ENCODE data around the gene INAFM2. TPM values are rescaled to one million over a fixed set of nuclear protein-coding genes. Genes with fewer than 3 reads are reported as not detected.

INAFM2 gene
- total RNA-seq, 4 donors from 2014 or later: 9.1 to 17.5 (median 12.2) TPM

GRCh38 chr15:40287505-40287904, 36.0 kb upstream of the INAFM2 start:
- DNase-seq (ENCODE audit: low spot score) (no peak), ATAC-seq (ENCODE audit: low FRiP score) (no peak)
- TF ChIP-seq CTCF (IDR thresholded peaks at IDR 0.05): no peak

- ATAC-seq (ENCODE audit: low FRiP score) (no peak), DNase-seq (ENCODE audit: low spot score) (no peak)
- TF ChIP-seq CTCF (IDR thresholded peaks at IDR 0.05): no peak
These were observed 35.5 kb upstream of the INAFM2 start for GRCh38 chr15:40287968-40288367.

GRCh38 chr15:40289140-40289775, 34.2 kb upstream of the INAFM2 start:
- no peak for DNase-seq (ENCODE audit: low spot score)
- no peak for TF ChIP-seq CTCF (IDR thresholded peaks at IDR 0.05)
- ATAC-seq (ENCODE audit: low FRiP score): no peak

- DNase-seq (ENCODE audit: low spot score) (no peak), ATAC-seq (ENCODE audit: low FRiP score) (no peak)
- TF ChIP-seq CTCF (IDR thresholded peaks at IDR 0.05): no peak
These were observed 33.0 kb upstream of the INAFM2 start for GRCh38 chr15:40290545-40290917.

GRCh38 chr15:40290918-40291574, 32.4 kb upstream of the INAFM2 start:
- DNase-seq (ENCODE audit: low spot score) (no peak), ATAC-seq (ENCODE audit: low FRiP score) (peak; percentile 68)
- no peak for TF ChIP-seq CTCF (IDR thresholded peaks at IDR 0.05)

- ATAC-seq (ENCODE audit: low FRiP score): no peak
- TF ChIP-seq CTCF (IDR thresholded peaks at IDR 0.05): no peak
These were observed 31.2 kb upstream of the INAFM2 start for GRCh38 chr15:40292246-40292645.

GRCh38 chr15:40293006-40293405, 30.5 kb upstream of the INAFM2 start:
- ATAC-seq (ENCODE audit: low FRiP score): no peak
- TF ChIP-seq CTCF (IDR thresholded peaks at IDR 0.05): no peak
- DNase-seq (ENCODE audit: low spot score): no peak

More at GRCh38 chr15:40292246-40292645, 31.2 kb upstream of the INAFM2 start:
- no peak for DNase-seq (ENCODE audit: low spot score)
